ENCODE data around the gene STMP1.

STMP1 gene

GRCh38 chr7:135723411-135723810 lies 61.1 kb downstream of the STMP1 start:
- DNase-seq (ENCODE audit: low read depth), result no peak
